SK-N-SH (cell line): ENCODE data around the gene AADACL4. TPM values are rescaled to one million over a fixed set of nuclear protein-coding genes. Genes with fewer than 3 reads are reported as not detected.

Experiments used
- CTCF ChIA-PET: fragments of 300-600, 350-600 bp; formaldehyde crosslinking; extraction: SDS; loops from one replicate; lab custom pipeline; 2021; lab: Yijun Ruan, JAX
- POLR2A ChIA-PET: fragments of 350-600 bp; sonication (Branson Sonifier 250); formaldehyde crosslinking; extraction: SDS; loops from one replicate; lab custom pipeline; 2020; ENCODE audit warnings: antibody characterized with exemption, inconsistent platforms; lab: Yijun Ruan, JAX
- DNase-seq: peaks from one replicate; pipeline ENCODE4 v3.0.0; 2012
- H2AFZ ChIP-seq: fragments of 200-600 bp; sonication (generic); 2 replicates; pipeline ENCODE4 v1.8.1; 2016; ENCODE audit warnings: antibody characterized with exemption, mild to moderate bottlenecking, low read depth
- H3F3A ChIP-seq: fragments of 200-600 bp; sonication (generic); replicated peaks from 2 replicates; pipeline ENCODE3; 2016; ENCODE audit warnings: antibody characterized with exemption, mild to moderate bottlenecking; ENCODE audit not compliant: insufficient read depth
- H3K27ac ChIP-seq, 2 experiments: fragments of 200-500 bp in 1 of 2; fragments of 200-600 bp in 1 of 2; sonication (Bioruptor generic) in 1 of 2; sonication (generic), shearing (Covaris generic) in 1 of 2; 2 replicates each; pipeline versions ENCODE4 v1.5.1 to v1.6.1; 2014 to 2016; ENCODE audit warnings: low read depth in 2 of 2, inconsistent platforms in 1 of 2, low read length in 1 of 2, mild to moderate bottlenecking in 1 of 2, mixed read lengths in 1 of 2
- H3K27me3 ChIP-seq: fragments of 200-600 bp; sonication (generic), shearing (Covaris generic); 2 replicates; pipeline ENCODE4 v1.6.1; 2016; ENCODE audit warnings: mixed run types; ENCODE audit not compliant: insufficient read depth
- H3K36me3 ChIP-seq, 2 experiments: fragments of 200-500 bp in 1 of 2; fragments of 200-600 bp in 1 of 2; sonication (Bioruptor generic) in 1 of 2; sonication (generic) in 1 of 2; replicated peaks in 1 of 2; 2 replicates each; pipeline versions ENCODE3 to v1.5.1; 2014 to 2016; ENCODE audit warnings: low read length in 1 of 2, mild to moderate bottlenecking in 1 of 2; ENCODE audit not compliant: insufficient read depth in 2 of 2, control insufficient read depth in 1 of 2
- H3K4me1 ChIP-seq, 2 experiments: fragments of 200-500 bp in 1 of 2; fragments of 200-600 bp in 1 of 2; sonication (Bioruptor generic) in 1 of 2; sonication (generic), shearing (Covaris generic) in 1 of 2; 2 replicates each; pipeline versions ENCODE4 v1.5.1 to v1.6.1; 2014 to 2016; ENCODE audit warnings: low read depth in 1 of 2, low read length in 1 of 2, mixed run types in 1 of 2; ENCODE audit not compliant: insufficient read depth in 2 of 2, control insufficient read depth in 1 of 2
- H3K4me2 ChIP-seq: fragments of 200-600 bp; sonication (generic), shearing (Covaris generic); 2 replicates; pipeline ENCODE4 v1.6.1; 2017; ENCODE audit warnings: mixed run types
- H3K4me3 ChIP-seq, 2 experiments: fragments of 200-500 bp in 1 of 2; fragments of 200-600 bp in 1 of 2; sonication (Bioruptor generic) in 1 of 2; sonication (generic), shearing (Covaris generic) in 1 of 2; 2 replicates each; pipeline versions ENCODE4 v1.5.1 to v1.8.1; 2014 to 2016; ENCODE audit warnings: low read depth in 2 of 2, inconsistent platforms in 1 of 2, low read length in 1 of 2, mild to moderate bottlenecking in 1 of 2, mixed read lengths in 1 of 2, moderate library complexity in 1 of 2
- H3K79me2 ChIP-seq: fragments of 200-600 bp; sonication (generic); 2 replicates; pipeline ENCODE4 v1.8.1; 2017; ENCODE audit warnings: mild to moderate bottlenecking; ENCODE audit not compliant: insufficient read depth
- H3K9ac ChIP-seq: fragments of 200-600 bp; sonication (generic); 2 replicates; pipeline ENCODE4 v1.6.1; 2017; ENCODE audit warnings: mixed run types
- H3K9me2 ChIP-seq: fragments of 200-600 bp; sonication (generic); 2 replicates; pipeline ENCODE4 v1.6.1; 2017; ENCODE audit warnings: mixed run types
- H3K9me3 ChIP-seq: fragments of 200-600 bp; sonication (generic); 2 replicates; pipeline ENCODE4 v1.6.1; 2017; ENCODE audit warnings: mixed run types, mild to moderate bottlenecking, moderate library complexity
- H4K20me1 ChIP-seq: fragments of 200-600 bp; sonication (generic); 2 replicates; pipeline ENCODE4 v1.6.1; 2017; ENCODE audit warnings: mild to moderate bottlenecking, mixed run types; ENCODE audit not compliant: insufficient read depth
- CHD2 ChIP-seq: fragments of 150-350 bp; IDR thresholded peaks from 2 replicates; pipeline ENCODE4 v1.6.1; 2018; ENCODE audit warnings: low read length; ENCODE audit not compliant: partially characterized antibody
- EP300 ChIP-seq, 2 experiments: IDR thresholded peaks; 2 replicates each; pipeline versions ENCODE4 v1.4.0 to v1.6.1; 2012; ENCODE audit warnings: borderline replicate concordance in 1 of 2, low read depth in 1 of 2, low read length in 1 of 2
- EZH2phosphoT487 ChIP-seq: fragments of 200-600 bp; sonication (generic); IDR thresholded peaks from 2 replicates; pipeline ENCODE4 v1.6.1; 2017; ENCODE audit warnings: low read depth, mixed run types, mild to moderate bottlenecking, antibody characterized with exemption, moderate library complexity, borderline replicate concordance
- FOXJ3 ChIP-seq: sonication (generic); formaldehyde crosslinking; IDR thresholded peaks from 2 replicates; pipeline ENCODE4 v1.5.1; 2020; ENCODE audit warnings: mild to moderate bottlenecking, missing genetic modification reagents
- FOXM1 ChIP-seq: IDR thresholded peaks from 2 replicates; pipeline ENCODE4 v1.4.0; 2012; ENCODE audit warnings: low read depth, mild to moderate bottlenecking
- GABPA ChIP-seq: IDR thresholded peaks from 2 replicates; pipeline ENCODE4 v1.4.0; 2012; ENCODE audit warnings: low read depth, mild to moderate bottlenecking
- GATA2 ChIP-seq: sonication (generic); formaldehyde crosslinking; IDR thresholded peaks from 2 replicates; pipeline ENCODE4 v1.5.0; 2020; ENCODE audit warnings: mild to moderate bottlenecking, missing genetic modification reagents
- JUND ChIP-seq: IDR thresholded peaks from 2 replicates; pipeline ENCODE4 v1.4.0; 2012
- NRF1 ChIP-seq: IDR thresholded peaks from 2 replicates; pipeline ENCODE4 v1.6.1; 2012; ENCODE audit warnings: low read depth, mild to moderate bottlenecking, low read length
- POLR2AphosphoS5 ChIP-seq: IDR thresholded peaks from 2 replicates; pipeline ENCODE4 v1.6.1; 2012; ENCODE audit warnings: low read depth, low read length
- RAD21 ChIP-seq: IDR thresholded peaks from 2 replicates; pipeline ENCODE4 v1.6.1; 2012; ENCODE audit warnings: mild to moderate bottlenecking, low read length
- RFX5 ChIP-seq: IDR thresholded peaks from 2 replicates; pipeline ENCODE4 v1.6.1; 2012; ENCODE audit warnings: mild to moderate bottlenecking, improper control_type of control experiment, low read length
- RXRA ChIP-seq: IDR thresholded peaks from 2 replicates; pipeline ENCODE4 v1.4.0; 2012; ENCODE audit warnings: low read depth, mild to moderate bottlenecking, borderline replicate concordance
- SIN3A ChIP-seq: IDR thresholded peaks from 2 replicates; pipeline ENCODE4 v1.6.1; 2012; ENCODE audit warnings: low read depth, mild to moderate bottlenecking, low read length, moderate library complexity, borderline replicate concordance
- TAF1 ChIP-seq: IDR thresholded peaks from 2 replicates; pipeline ENCODE4 v1.6.1; 2012; ENCODE audit warnings: low read depth, mild to moderate bottlenecking, low read length, moderate library complexity, borderline replicate concordance
- TEAD4 ChIP-seq: IDR thresholded peaks from 2 replicates; pipeline ENCODE4 v1.4.0; 2012; ENCODE audit warnings: mild to moderate bottlenecking, borderline replicate concordance; ENCODE audit not compliant: insufficient read depth
- USF2 ChIP-seq: fragments of 150-350 bp; IDR thresholded peaks from 2 replicates; pipeline ENCODE4 v1.6.1; 2017; ENCODE audit warnings: antibody characterized with exemption, low read length, low read depth, borderline replicate concordance
- ZBTB33 ChIP-seq: IDR thresholded peaks from 2 replicates; pipeline ENCODE4 v1.4.0; 2012; ENCODE audit warnings: low read depth, borderline replicate concordance
- WGBS: methylation state at CpG from one replicate; pipeline ENCODE4 v1.1.6; 2017; ENCODE audit warnings: low lambda C conversion rate; 5-methylcytosine and 5-hydroxymethylcytosine counted together
- polyA plus RNA-seq, 3 experiments: library from polyadenylated mRNA; depleted of rRNA; stranded (reverse); fragments of >200 nt; gene quantifications; 2 replicates each; pipeline ENCODE4 v1.2.3, GENCODE V29; 2012
- TF ChIP-seq, protein P1 (sequence below): fragments of 200-600 bp; sonication (generic); IDR thresholded peaks from 2 replicates; pipeline ENCODE4 v1.6.1; 2017; ENCODE audit warnings: antibody characterized with exemption, mild to moderate bottlenecking, moderate library complexity

The AADACL4 gene
- polyA plus RNA-seq, 1 of the 3 experiments (the other 2 are of a cell fraction) = 0.59 TPM

- TF ChIP-seq ZBTB33 (no peak), GATA2 (no peak), SIN3A (no peak), CHD2 (no peak), JUND (no peak), FOXM1 (no peak), FOXJ3 (CRISPR knock-in tag) (no peak)
Observed at GRCh38 chr1:12637693-12638092, 6.2 kb upstream of the AADACL4 start (continued).

DNA sequence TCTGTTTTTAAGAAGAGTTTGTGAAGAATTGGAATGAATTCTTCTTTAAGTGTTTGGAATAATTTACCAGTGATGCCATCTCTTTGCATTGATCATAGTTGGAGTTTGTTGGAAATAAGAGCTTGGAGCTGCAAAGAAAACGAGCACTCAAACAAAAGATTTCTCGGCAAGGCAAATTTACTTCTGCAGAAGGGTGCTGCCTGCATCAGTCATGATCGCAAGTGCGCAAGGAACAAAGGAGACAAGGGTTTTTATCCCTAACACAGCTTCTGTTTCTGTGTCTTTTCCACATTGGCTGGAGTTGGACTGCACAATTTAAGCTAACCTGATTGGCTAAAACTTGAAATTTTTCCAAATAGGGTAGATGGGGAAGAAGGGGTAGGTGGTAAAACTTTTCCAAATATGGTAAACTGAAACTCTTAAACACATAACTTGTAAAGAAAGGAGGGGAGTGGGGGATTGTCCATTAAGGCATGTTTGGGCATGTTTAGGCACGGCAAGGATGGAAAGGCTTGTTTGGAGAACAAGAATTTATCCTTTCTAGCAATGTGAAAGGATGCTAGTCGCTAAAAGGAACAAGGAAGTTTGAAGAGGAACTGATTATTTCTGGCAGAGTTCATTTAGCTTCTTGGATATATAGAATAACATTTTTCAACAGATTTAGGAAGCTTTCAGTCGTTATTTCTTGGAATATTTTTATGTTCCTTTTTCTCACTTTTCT, 3.5 kb upstream of the AADACL4 start:
- H3K79me2 ChIP-seq = no peaks in the 10 kb centered on the region
- H3K9me2 ChIP-seq = no peaks in the 10 kb centered on the region
- H3K27me3 ChIP-seq = no peaks in the 10 kb centered on the region; the same call in 1 of the 2 replicates
- no peak overlapping the region for H3K9ac ChIP-seq
- no peaks in the 10 kb centered on the region for H3F3A ChIP-seq
- TF ChIP-seq RXRA = no peak
- TF ChIP-seq, protein P1, sequence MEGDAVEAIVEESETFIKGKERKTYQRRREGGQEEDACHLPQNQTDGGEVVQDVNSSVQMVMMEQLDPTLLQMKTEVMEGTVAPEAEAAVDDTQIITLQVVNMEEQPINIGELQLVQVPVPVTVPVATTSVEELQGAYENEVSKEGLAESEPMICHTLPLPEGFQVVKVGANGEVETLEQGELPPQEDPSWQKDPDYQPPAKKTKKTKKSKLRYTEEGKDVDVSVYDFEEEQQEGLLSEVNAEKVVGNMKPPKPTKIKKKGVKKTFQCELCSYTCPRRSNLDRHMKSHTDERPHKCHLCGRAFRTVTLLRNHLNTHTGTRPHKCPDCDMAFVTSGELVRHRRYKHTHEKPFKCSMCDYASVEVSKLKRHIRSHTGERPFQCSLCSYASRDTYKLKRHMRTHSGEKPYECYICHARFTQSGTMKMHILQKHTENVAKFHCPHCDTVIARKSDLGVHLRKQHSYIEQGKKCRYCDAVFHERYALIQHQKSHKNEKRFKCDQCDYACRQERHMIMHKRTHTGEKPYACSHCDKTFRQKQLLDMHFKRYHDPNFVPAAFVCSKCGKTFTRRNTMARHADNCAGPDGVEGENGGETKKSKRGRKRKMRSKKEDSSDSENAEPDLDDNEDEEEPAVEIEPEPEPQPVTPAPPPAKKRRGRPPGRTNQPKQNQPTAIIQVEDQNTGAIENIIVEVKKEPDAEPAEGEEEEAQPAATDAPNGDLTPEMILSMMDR = no peak
- no peak for TF ChIP-seq GABPA
- TF ChIP-seq RFX5 = no peak
- no peak for TF ChIP-seq TAF1
- TF ChIP-seq EP300 (IDR thresholded peaks at IDR 0.05; ENCODE audit: borderline replicate concordance in 1 of 2, low read depth in 1 of 2, low read length in 1 of 2) = no peak
- no peak for TF ChIP-seq RAD21
- no peak for TF ChIP-seq EZH2phosphoT487
- no peak for TF ChIP-seq POLR2AphosphoS5
- no peak for TF ChIP-seq USF2
- TF ChIP-seq TEAD4 = no peak
- TF ChIP-seq NRF1 = no peak
- WGBS = 29% methylated on average over 7 of the region's 7 CpGs
- ChIA-PET POLR2A (no interaction called here), CTCF (interaction anchor here (0.7 to 6.9 kb wide), 5 partner anchors 18 to 327 kb away, joined by 3 to 37 read pairs (median 3); no protein-coding TSS in a partner anchor)
- no peak overlapping the region for H3K27ac ChIP-seq
- no peak for DNase-seq
- H2AFZ ChIP-seq = no peak overlapping the region
- no peaks in the 10 kb centered on the region for H3K9me3 ChIP-seq
- no peaks in the 10 kb centered on the region for H3K36me3 ChIP-seq
- no peaks in the 10 kb centered on the region for H4K20me1 ChIP-seq
- no peak overlapping the region for H3K4me2 ChIP-seq
- H3K4me3 ChIP-seq = no peak overlapping the region
- no peaks in the 10 kb centered on the region for H3K4me1 ChIP-seq
